ENCODE results near the gene CAPN11.

The CAPN11 gene

GRCh38 chr6:44229376-44230033 is 70.9 kb downstream of the CAPN11 start:
- peak in 1 of 4 experiments; percentile 49 for DNase-seq

- DNase-seq: no peak
Observed at GRCh38 chr6:44230034-44230675, 71.5 kb downstream of the CAPN11 start.

- peak in 2 of 4 experiments; percentile 54 to 62 for DNase-seq
Observed at GRCh38 chr6:44231426-44231825, 72.8 kb downstream of the CAPN11 start.

- no peak for DNase-seq
Observed at GRCh38 chr6:44232676-44233566, 74.3 kb downstream of the CAPN11 start.

- DNase-seq: peak in 3 of 4 experiments; percentile 43 to 48 (median 47)
Observed at GRCh38 chr6:44233567-44234100, 75.0 kb downstream of the CAPN11 start.
